ENCODE measurements around the gene AGXT. TPM values are rescaled to one million over a fixed set of nuclear protein-coding genes. Genes with fewer than 3 reads are reported as not detected.

The AGXT gene
- total and polyA plus RNA-seq, 2 of the 8 experiments (the other 6 are each of a cell fraction or from before 2014, with no cell fraction given): 0.03 TPM; not detected in 1

- TF ChIP-seq E2F6 (IDR thresholded peaks at IDR 0.05) (no peak), MAX (IDR thresholded peaks at IDR 0.05) (no peak), SUZ12 (IDR thresholded peaks at IDR 0.05; ENCODE audit: low read length) (no peak), SP2 (IDR thresholded peaks at IDR 0.05; ENCODE audit: low read length) (no peak), USF2 (IDR thresholded peaks at IDR 0.05; ENCODE audit: low read length) (no peak), CHD2 (IDR thresholded peaks at IDR 0.05; ENCODE audit: low read length) (no peak), ASH2L (IDR thresholded peaks at IDR 0.05; ENCODE audit: low read length) (no peak)
Measured at GRCh38 chr2:240900141-240900860, 31.7 kb downstream of the AGXT start (continued).

All from H1 (cell line).